ENCODE measurements around the gene CELA1. TPM values are rescaled to one million over a fixed set of nuclear protein-coding genes. Genes with fewer than 3 reads are reported as not detected.
A peak's percentile ranks its signal among the peaks of the same experiment; 100 is the strongest.

The CELA1 gene
- total RNA-seq, 1 donor from 2014 or later = not detected

GRCh38 chr12:51348116-51348515, 1.6 kb upstream of the CELA1 start:
- H3K4me3 Mint-ChIP-seq (ENCODE audit: unreplicated experiment) = no peak overlapping the region
- no peaks in the 10 kb centered on the region for H3K9me3 Mint-ChIP-seq (ENCODE audit: unreplicated experiment)
- Histone ChIP-seq H3K4me2 (ENCODE audit: low read length) (no peak overlapping the region), H3K4me1 (ENCODE audit: insufficient read depth, low read length) (peaks cover 14% of the 10 kb centered on the region), H3K9ac (ENCODE audit: low read length) (no peak overlapping the region), H4K20me1 (ENCODE audit: insufficient read depth, low read length) (no peaks in the 10 kb centered on the region), H3K4me3 (ENCODE audit: insufficient read depth, low read depth, low read length) (no peak overlapping the region), H3K9me3 (ENCODE audit: insufficient read depth, low read depth, low read length) (no peaks in the 10 kb centered on the region), H3K79me2 (ENCODE audit: insufficient read depth, low read length) (no peaks in the 10 kb centered on the region), H3K36me3 (ENCODE audit: insufficient read depth, low read length) (no peaks in the 10 kb centered on the region), H3K27ac (ENCODE audit: low read depth, low read length) (no peak overlapping the region), H2AFZ (ENCODE audit: low read depth, low read length) (no peak overlapping the region), H3K27me3 (ENCODE audit: insufficient read depth, low read length) (no peaks in the 10 kb centered on the region)
- no peak for TF ChIP-seq EZH2 (IDR thresholded peaks at IDR 0.05; ENCODE audit: insufficient read depth, low read length)
- no peak for TF ChIP-seq CTCF (IDR thresholded peaks at IDR 0.05; ENCODE audit: insufficient read depth, low read depth, low read length)
- H3K4me1 Mint-ChIP-seq (ENCODE audit: low read depth, unreplicated experiment) = peaks cover 19% of the 10 kb centered on the region
- H3K27me3 Mint-ChIP-seq (ENCODE audit: low read depth, unreplicated experiment) = peaks cover 7% of the 10 kb centered on the region
- H3K36me3 Mint-ChIP-seq (ENCODE audit: low read depth, unreplicated experiment) = no peaks in the 10 kb centered on the region
- no peak for FAIRE-seq
- H3K27ac Mint-ChIP-seq (ENCODE audit: unreplicated experiment) = no peak overlapping the region
- no peak for DNase-seq (ENCODE audit: low read depth)

DNA sequence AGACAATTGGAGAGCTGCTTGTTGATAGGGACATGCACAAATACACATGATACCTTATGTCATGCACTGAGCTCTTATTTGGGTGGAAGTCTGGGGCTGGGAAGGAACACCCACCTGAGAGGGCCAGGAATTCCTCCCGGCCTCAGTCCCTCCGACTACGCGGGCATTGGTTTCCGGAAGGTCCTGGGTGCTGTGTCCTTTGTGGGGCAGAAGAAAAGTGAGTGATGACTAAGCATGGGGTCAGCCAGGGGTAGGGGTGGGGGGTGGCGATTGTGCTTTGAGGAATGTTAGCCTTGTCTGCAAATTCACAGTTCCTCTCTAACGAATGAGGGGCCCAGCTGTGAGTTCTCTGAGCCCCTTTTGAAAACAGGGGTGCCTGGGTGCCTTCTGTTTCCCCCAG, 798 bp downstream of the CELA1 start:
- DNase-seq (ENCODE audit: low read depth) = peak; percentile 65
- FAIRE-seq = no peak
- Histone ChIP-seq H3K27ac (ENCODE audit: low read depth, low read length) (no peak overlapping the region), H3K4me1 (ENCODE audit: insufficient read depth, low read length) (peaks cover 19% of the 10 kb centered on the region), H3K4me3 (ENCODE audit: insufficient read depth, low read depth, low read length) (no peak overlapping the region), H3K36me3 (ENCODE audit: insufficient read depth, low read length) (no peaks in the 10 kb centered on the region), H3K79me2 (ENCODE audit: insufficient read depth, low read length) (no peaks in the 10 kb centered on the region), H2AFZ (ENCODE audit: low read depth, low read length) (peak overlapping the region; percentile 47), H3K4me2 (ENCODE audit: low read length) (peak overlapping the region; percentile 66), H3K9ac (ENCODE audit: low read length) (peak overlapping the region; percentile 13), H4K20me1 (ENCODE audit: insufficient read depth, low read length) (no peaks in the 10 kb centered on the region), H3K9me3 (ENCODE audit: insufficient read depth, low read depth, low read length) (no peaks in the 10 kb centered on the region), H3K27me3 (ENCODE audit: insufficient read depth, low read length) (no peaks in the 10 kb centered on the region)
- Mint-ChIP-seq H3K27me3 (ENCODE audit: low read depth, unreplicated experiment) (peaks cover 7% of the 10 kb centered on the region), H3K9me3 (ENCODE audit: unreplicated experiment) (no peaks in the 10 kb centered on the region), H3K4me3 (ENCODE audit: unreplicated experiment) (no peak overlapping the region), H3K36me3 (ENCODE audit: low read depth, unreplicated experiment) (no peaks in the 10 kb centered on the region), H3K4me1 (ENCODE audit: low read depth, unreplicated experiment) (peaks cover 19% of the 10 kb centered on the region), H3K27ac (ENCODE audit: unreplicated experiment) (no peak overlapping the region)
- no peak for TF ChIP-seq CTCF (IDR thresholded peaks at IDR 0.05; ENCODE audit: insufficient read depth, low read depth, low read length)
- TF ChIP-seq EZH2 (IDR thresholded peaks at IDR 0.05; ENCODE audit: insufficient read depth, low read length) = no peak

GRCh38 chr12:51343201-51343600, 3.3 kb downstream of the CELA1 start:
- peaks cover 19% of the 10 kb centered on the region for H3K4me1 ChIP-seq (ENCODE audit: insufficient read depth, low read length)
- DNase-seq (ENCODE audit: low read depth) = no peak
- H3K4me2 ChIP-seq (ENCODE audit: low read length) = no peak overlapping the region
- H3K79me2 ChIP-seq (ENCODE audit: insufficient read depth, low read length) = no peaks in the 10 kb centered on the region
- Mint-ChIP-seq H3K36me3 (ENCODE audit: low read depth, unreplicated experiment) (no peaks in the 10 kb centered on the region), H3K9me3 (ENCODE audit: unreplicated experiment) (no peaks in the 10 kb centered on the region), H3K4me1 (ENCODE audit: low read depth, unreplicated experiment) (peaks cover 13% of the 10 kb centered on the region), H3K27ac (ENCODE audit: unreplicated experiment) (no peak overlapping the region), H3K27me3 (ENCODE audit: low read depth, unreplicated experiment) (peaks cover 10% of the 10 kb centered on the region), H3K4me3 (ENCODE audit: unreplicated experiment) (no peak overlapping the region)
- H4K20me1 ChIP-seq (ENCODE audit: insufficient read depth, low read length) = no peaks in the 10 kb centered on the region
- H3K36me3 ChIP-seq (ENCODE audit: insufficient read depth, low read length) = no peaks in the 10 kb centered on the region
- H2AFZ ChIP-seq (ENCODE audit: low read depth, low read length) = no peak overlapping the region
- no peak overlapping the region for H3K4me3 ChIP-seq (ENCODE audit: insufficient read depth, low read depth, low read length)
- no peak overlapping the region for H3K27ac ChIP-seq (ENCODE audit: low read depth, low read length)
- TF ChIP-seq EZH2 (IDR thresholded peaks at IDR 0.05; ENCODE audit: insufficient read depth, low read length) (no peak), CTCF (IDR thresholded peaks at IDR 0.05; ENCODE audit: insufficient read depth, low read depth, low read length) (no peak)
- H3K27me3 ChIP-seq (ENCODE audit: insufficient read depth, low read length) = no peaks in the 10 kb centered on the region
- no peak overlapping the region for H3K9ac ChIP-seq (ENCODE audit: low read length)
- no peak for FAIRE-seq
- no peaks in the 10 kb centered on the region for H3K9me3 ChIP-seq (ENCODE audit: insufficient read depth, low read depth, low read length)
